A673 (cell line): Measurements from ENCODE around the gene STK11. TPM values are rescaled to one million over a fixed set of nuclear protein-coding genes. Genes with fewer than 3 reads are reported as not detected.

ENCODE experiments used
- BruUV-seq: library from RNA; stranded (reverse); fragments of 400-500 nt; replicated peaks from 2 replicates; lab custom pipeline; 2021; lab: Mats Ljungman, UMichigan
- CTCF ChIA-PET: fragments of 300-600 bp; sonication (Branson Sonifier 250); formaldehyde crosslinking; loops from one replicate; lab custom pipeline; 2022; ENCODE audit warnings: antibody characterized with exemption; lab: Charles Lee
- POLR2A ChIA-PET: fragments of 300-600 bp; sonication (Branson Sonifier 250); formaldehyde crosslinking; loops from one replicate; lab custom pipeline; 2022; ENCODE audit warnings: antibody characterized with exemption; ENCODE audit not compliant: low non-redundant PET; lab: Charles Lee
- DNase-seq: peaks from one replicate; pipeline ENCODE4 v3.0.0-alpha.2; 2015; ENCODE audit warnings: low spot score
- H3K27ac ChIP-seq: fragments of 200-600 bp; sonication (generic); 2 replicates; pipeline ENCODE4 v1.5.1; 2016; ENCODE audit warnings: mixed run types, low read depth, mild to moderate bottlenecking, mixed read lengths, antibody characterized with exemption, low read length; ENCODE audit not compliant: poor library complexity, severe bottlenecking
- H3K27me3 ChIP-seq: fragments of 200-600 bp; sonication (generic); replicated peaks from 2 replicates; pipeline ENCODE4 v1.6.1; 2017; ENCODE audit warnings: mixed run types, low read depth, mild to moderate bottlenecking, mixed read lengths, antibody characterized with exemption, low read length; ENCODE audit not compliant: insufficient read depth, poor library complexity
- H3K36me3 ChIP-seq: fragments of 200-600 bp; sonication (generic); 2 replicates; pipeline ENCODE4 v1.6.1; 2016; ENCODE audit warnings: mixed run types, mild to moderate bottlenecking, mixed read lengths, antibody characterized with exemption, low read length; ENCODE audit not compliant: insufficient read depth, poor library complexity, severe bottlenecking
- H3K4me1 ChIP-seq: fragments of 200-600 bp; sonication (generic); 2 replicates; pipeline ENCODE4 v1.6.1; 2017; ENCODE audit warnings: mixed run types, mild to moderate bottlenecking, mixed read lengths, antibody characterized with exemption, low read length; ENCODE audit not compliant: insufficient read depth, poor library complexity, severe bottlenecking
- H3K4me3 ChIP-seq: fragments of 200-600 bp; sonication (generic); 2 replicates; pipeline ENCODE4 v1.5.1; 2016; ENCODE audit warnings: low read depth, mixed run types, mild to moderate bottlenecking, mixed read lengths, low read length; ENCODE audit not compliant: poor library complexity, severe bottlenecking
- H3K9me3 ChIP-seq: fragments of 200-600 bp; sonication (generic); 2 replicates; pipeline ENCODE4 v1.6.1; 2016; ENCODE audit warnings: mixed run types, low read depth, mild to moderate bottlenecking, mixed read lengths, antibody characterized with exemption, low read length; ENCODE audit not compliant: poor library complexity, severe bottlenecking
- EZH2 ChIP-seq: fragments of 200-600 bp; sonication (generic); IDR thresholded peaks from 2 replicates; pipeline ENCODE4 v1.6.1; 2017; ENCODE audit warnings: borderline replicate concordance, low read depth, mild to moderate bottlenecking, mixed read lengths, antibody characterized with exemption, low read length; ENCODE audit not compliant: poor library complexity, severe bottlenecking
- intact Hi-C: fragments of 100-400 bp; cut with micrococcal nuclease; formaldehyde crosslinking; loops from one replicate; pipeline ENCODE4 v1.10.0; 2022; ENCODE audit not compliant: unreplicated experiment
- total RNA-seq: library from RNA; stranded (reverse); gene quantifications from 2 replicates; pipeline ENCODE4 v1.2.3, GENCODE V29; 2021
- TF ChIP-seq, protein P1 (sequence below): fragments of 300-800, 200-600 bp; sonication (generic); conservative IDR thresholded peaks from 2 replicates; pipeline ENCODE4 v1.5.1; 2017; ENCODE audit warnings: low read depth, mild to moderate bottlenecking, antibody characterized with exemption, low read length, moderate library complexity, mixed read lengths

The STK11 gene
- total RNA-seq, 1 experiment from 2014 or later = 64.9 TPM

DNA sequence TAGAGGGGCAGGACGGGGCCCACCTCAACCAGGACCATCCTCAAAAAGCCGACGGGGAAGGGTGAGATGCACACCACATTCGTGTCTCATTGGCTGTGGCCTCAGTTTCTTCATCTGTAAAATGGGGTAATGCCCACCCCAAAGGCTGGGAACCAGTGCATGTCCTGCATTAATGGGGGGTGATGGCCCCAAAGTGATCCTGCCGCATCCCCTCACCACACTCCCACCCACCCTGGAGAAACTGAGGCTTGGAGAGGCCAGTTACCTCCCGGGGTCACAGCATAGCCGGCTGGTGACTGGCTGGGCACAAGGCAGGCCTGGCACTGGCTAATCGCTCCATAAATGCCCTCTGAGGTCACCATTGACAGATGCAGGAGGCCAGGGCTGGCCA, 42.2 kb downstream of the STK11 start:
- H3K36me3 ChIP-seq = peaks cover 22% of the 10 kb centered on the region
- DNase-seq = no peak
- intact Hi-C loops = loop anchor here (2.0 to 10.0 kb wide), 3 partner anchors 19 to 383 kb away; partner anchors contain the start of genes CNN2, RNU6-2 and TMEM259
- BruUV-seq = no TSS peak
- H3K4me1 ChIP-seq = peaks cover 26% of the 10 kb centered on the region
- ChIA-PET CTCF (no interaction called here), POLR2A (no interaction called here)
- peak overlapping the region; percentile 99 for H3K27ac ChIP-seq
- H3K9me3 ChIP-seq = no peaks in the 10 kb centered on the region
- TF ChIP-seq, protein P1, sequence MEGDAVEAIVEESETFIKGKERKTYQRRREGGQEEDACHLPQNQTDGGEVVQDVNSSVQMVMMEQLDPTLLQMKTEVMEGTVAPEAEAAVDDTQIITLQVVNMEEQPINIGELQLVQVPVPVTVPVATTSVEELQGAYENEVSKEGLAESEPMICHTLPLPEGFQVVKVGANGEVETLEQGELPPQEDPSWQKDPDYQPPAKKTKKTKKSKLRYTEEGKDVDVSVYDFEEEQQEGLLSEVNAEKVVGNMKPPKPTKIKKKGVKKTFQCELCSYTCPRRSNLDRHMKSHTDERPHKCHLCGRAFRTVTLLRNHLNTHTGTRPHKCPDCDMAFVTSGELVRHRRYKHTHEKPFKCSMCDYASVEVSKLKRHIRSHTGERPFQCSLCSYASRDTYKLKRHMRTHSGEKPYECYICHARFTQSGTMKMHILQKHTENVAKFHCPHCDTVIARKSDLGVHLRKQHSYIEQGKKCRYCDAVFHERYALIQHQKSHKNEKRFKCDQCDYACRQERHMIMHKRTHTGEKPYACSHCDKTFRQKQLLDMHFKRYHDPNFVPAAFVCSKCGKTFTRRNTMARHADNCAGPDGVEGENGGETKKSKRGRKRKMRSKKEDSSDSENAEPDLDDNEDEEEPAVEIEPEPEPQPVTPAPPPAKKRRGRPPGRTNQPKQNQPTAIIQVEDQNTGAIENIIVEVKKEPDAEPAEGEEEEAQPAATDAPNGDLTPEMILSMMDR = no peak
- no peak for TF ChIP-seq EZH2
- no peaks in the 10 kb centered on the region for H3K27me3 ChIP-seq
- H3K4me3 ChIP-seq = peak overlapping the region; percentile 96

DNA sequence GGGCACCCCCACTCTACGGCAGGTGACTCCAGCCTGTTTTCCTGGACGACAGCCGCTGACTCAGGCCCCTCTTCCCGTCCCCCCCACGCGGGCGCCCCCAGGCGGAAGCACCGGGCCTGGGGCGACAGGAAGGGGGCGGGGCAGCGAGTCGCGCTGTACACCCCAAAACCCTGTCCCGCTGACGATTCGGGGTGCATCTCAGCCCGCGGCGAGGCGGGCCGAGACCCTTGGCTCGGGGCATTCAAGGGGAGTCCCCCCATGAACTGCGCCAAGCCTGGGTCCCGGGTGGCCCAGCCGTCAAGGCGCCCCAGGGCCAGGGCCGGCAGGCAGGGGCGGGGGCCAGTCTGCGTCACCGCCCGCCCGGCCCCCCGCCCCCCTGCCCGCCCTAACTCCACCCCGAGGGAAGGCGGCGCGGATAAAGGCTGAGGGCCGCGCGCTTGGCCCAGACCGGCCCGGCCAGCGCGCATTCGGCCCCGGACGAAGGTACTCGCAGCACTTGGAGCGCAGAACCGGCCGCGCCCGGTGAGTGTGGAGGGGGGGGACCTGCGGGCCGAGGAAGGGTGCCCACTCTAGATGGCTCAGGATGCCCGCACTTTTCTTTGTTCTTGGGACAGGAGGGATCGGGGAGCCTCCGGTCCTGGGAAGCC, 42.7 kb downstream of the STK11 start, which contains the start of gene MIDN:
TSS of gene MIDN (plus strand) at position 445 of the 647 bp plus-strand sequence. CDS start 1,714 bp downstream, outside the sequence.
- BruUV-seq = no TSS peak
- Histone ChIP-seq H3K27ac (peak within 1 kb of the TSS; percentile 99), H3K36me3 (peaks cover 22% of the 10 kb centered on the region), H3K4me3 (peak within 1 kb of the TSS; percentile 96), H3K9me3 (no peaks in the 10 kb centered on the region), H3K4me1 (peaks cover 25% of the 10 kb centered on the region), H3K27me3 (no peaks in the 10 kb centered on the region)
- peak; percentile 80 for DNase-seq
- CTCF ChIA-PET = interaction anchor here (1.0 kb wide), 1 partner anchor 18 kb away, joined by 3 read pairs; no protein-coding TSS in a partner anchor
- no peak for TF ChIP-seq EZH2
- TF ChIP-seq, protein P1 = peak; percentile 57
- intact Hi-C loops = loop anchor here (2.0 to 10.0 kb wide), 3 partner anchors 19 to 383 kb away; partner anchors contain the start of genes CNN2, RNU6-2 and TMEM259
- POLR2A ChIA-PET = interaction anchor here (1.0 kb wide), 1 partner anchor 21 kb away, joined by 4 read pairs; the partner anchor contains the start of gene CIRBP

DNA sequence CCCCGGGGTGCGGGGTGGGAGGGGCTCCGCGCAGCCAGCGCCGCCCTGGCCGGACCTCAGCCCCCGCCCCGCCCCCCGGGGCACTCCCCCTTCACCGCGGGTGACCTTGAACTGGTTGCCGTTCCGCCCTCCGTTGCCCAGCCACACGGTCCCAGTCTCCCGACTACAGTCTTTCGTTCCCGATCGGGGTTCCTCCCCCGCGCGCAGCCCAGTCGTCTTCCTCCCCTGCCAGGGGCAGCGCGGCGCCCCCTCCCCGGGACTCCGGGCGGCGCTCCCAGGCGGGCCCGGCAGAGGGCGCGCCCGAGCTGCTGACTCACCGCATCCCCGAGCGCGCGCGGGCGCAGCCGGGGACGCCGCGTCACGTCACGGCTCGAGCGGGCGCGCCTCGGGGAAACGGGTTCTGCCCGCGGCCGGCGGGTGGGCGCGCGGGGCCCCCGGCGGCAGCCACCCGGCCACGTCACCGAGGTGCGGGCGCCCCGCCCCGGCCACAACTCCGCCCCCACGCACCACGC, 43.3 kb downstream of the STK11 start:
- no peaks in the 10 kb centered on the region for H3K27me3 ChIP-seq
- no peak for TF ChIP-seq EZH2
- TF ChIP-seq, protein P1 = peak; percentile 64
- H3K27ac ChIP-seq = peak overlapping the region; percentile 99
- H3K36me3 ChIP-seq = peaks cover 25% of the 10 kb centered on the region
- peak; percentile 89 for DNase-seq
- CTCF ChIA-PET = interaction anchor here (1.0 kb wide), 1 partner anchor 18 kb away, joined by 3 read pairs; no protein-coding TSS in a partner anchor
- H3K9me3 ChIP-seq = no peaks in the 10 kb centered on the region
- POLR2A ChIA-PET = interaction anchor here (0.5 to 1.0 kb wide), 2 partner anchors 20 to 21 kb away, joined by 4 to 8 read pairs; partner anchors contain the start of gene CIRBP
- intact Hi-C loops = loop anchor here (2.0 to 10.0 kb wide), 3 partner anchors 18 to 384 kb away; partner anchors contain the start of genes CNN2, RNU6-2 and TMEM259
- H3K4me3 ChIP-seq = peak overlapping the region; percentile 96
- BruUV-seq = TSS peak; percentile 39
- H3K4me1 ChIP-seq = peaks cover 25% of the 10 kb centered on the region
